Measurements from ENCODE around the gene SMARCA2. TPM values are rescaled to one million over a fixed set of nuclear protein-coding genes. Genes with fewer than 3 reads are reported as not detected.
A peak's percentile ranks its signal among the peaks of the same experiment; 100 is the strongest.

The SMARCA2 gene
- total RNA-seq, 1 donor: 84.0 TPM

- TF ChIP-seq CTCF (IDR thresholded peaks at IDR 0.05; ENCODE audit: insufficient read depth, low read length): no peak
- DNase-seq (ENCODE audit: low read depth): no peak
- peak overlapping the region; percentile 87 for H3K4me3 ChIP-seq (ENCODE audit: low read depth, low read length)
These were observed 3.8 kb downstream of the SMARCA2 start for GRCh38 chr9:2018764-2019558.

GRCh38 chr9:2019723-2020122 is 4.6 kb downstream of the SMARCA2 start:
- DNase-seq (ENCODE audit: low read depth): no peak
- H3K4me3 ChIP-seq (ENCODE audit: low read depth, low read length): no peak overlapping the region
- no peak for TF ChIP-seq CTCF (IDR thresholded peaks at IDR 0.05; ENCODE audit: insufficient read depth, low read length)

GRCh38 chr9:2021731-2022130 is 6.6 kb downstream of the SMARCA2 start:
- no peak for DNase-seq (ENCODE audit: low read depth)
- no peak for TF ChIP-seq CTCF (IDR thresholded peaks at IDR 0.05; ENCODE audit: insufficient read depth, low read length)
- no peak overlapping the region for H3K4me3 ChIP-seq (ENCODE audit: low read depth, low read length)

- no peak overlapping the region for H3K4me3 ChIP-seq (ENCODE audit: low read depth, low read length)
- no peak for DNase-seq (ENCODE audit: low read depth)
- no peak for TF ChIP-seq CTCF (IDR thresholded peaks at IDR 0.05; ENCODE audit: insufficient read depth, low read length)
These were observed 7.4 kb downstream of the SMARCA2 start for GRCh38 chr9:2022560-2022959.

GRCh38 chr9:2023042-2023441 is 7.9 kb downstream of the SMARCA2 start:
- no peak overlapping the region for H3K4me3 ChIP-seq (ENCODE audit: low read depth, low read length)
- no peak for DNase-seq (ENCODE audit: low read depth)
- no peak for TF ChIP-seq CTCF (IDR thresholded peaks at IDR 0.05; ENCODE audit: insufficient read depth, low read length)

- no peak for TF ChIP-seq CTCF (IDR thresholded peaks at IDR 0.05; ENCODE audit: insufficient read depth, low read length)
- H3K4me3 ChIP-seq (ENCODE audit: low read depth, low read length): no peak overlapping the region
- DNase-seq (ENCODE audit: low read depth): no peak
These were observed 8.4 kb downstream of the SMARCA2 start for GRCh38 chr9:2023532-2023931.
